ENCODE results near the gene IP6K1. TPM values are rescaled to one million over a fixed set of nuclear protein-coding genes. Genes with fewer than 3 reads are reported as not detected.

The IP6K1 gene
- total RNA-seq, 1 experiment from 2014 or later: 32.2 TPM

- ATAC-seq (no peak), DNase-seq (ENCODE audit: low spot score) (no peak)
- TF ChIP-seq SMAD3 (CRISPR knock-in tag; IDR thresholded peaks at IDR 0.05; ENCODE audit: borderline replicate concordance) (no peak), SOX15 (CRISPR knock-in tag; IDR thresholded peaks at IDR 0.05) (no peak), ETV6 (CRISPR knock-in tag; IDR thresholded peaks at IDR 0.05) (no peak), IRF1 (CRISPR knock-in tag; IDR thresholded peaks at IDR 0.05) (no peak)
- TF ChIP-seq, protein P1, sequence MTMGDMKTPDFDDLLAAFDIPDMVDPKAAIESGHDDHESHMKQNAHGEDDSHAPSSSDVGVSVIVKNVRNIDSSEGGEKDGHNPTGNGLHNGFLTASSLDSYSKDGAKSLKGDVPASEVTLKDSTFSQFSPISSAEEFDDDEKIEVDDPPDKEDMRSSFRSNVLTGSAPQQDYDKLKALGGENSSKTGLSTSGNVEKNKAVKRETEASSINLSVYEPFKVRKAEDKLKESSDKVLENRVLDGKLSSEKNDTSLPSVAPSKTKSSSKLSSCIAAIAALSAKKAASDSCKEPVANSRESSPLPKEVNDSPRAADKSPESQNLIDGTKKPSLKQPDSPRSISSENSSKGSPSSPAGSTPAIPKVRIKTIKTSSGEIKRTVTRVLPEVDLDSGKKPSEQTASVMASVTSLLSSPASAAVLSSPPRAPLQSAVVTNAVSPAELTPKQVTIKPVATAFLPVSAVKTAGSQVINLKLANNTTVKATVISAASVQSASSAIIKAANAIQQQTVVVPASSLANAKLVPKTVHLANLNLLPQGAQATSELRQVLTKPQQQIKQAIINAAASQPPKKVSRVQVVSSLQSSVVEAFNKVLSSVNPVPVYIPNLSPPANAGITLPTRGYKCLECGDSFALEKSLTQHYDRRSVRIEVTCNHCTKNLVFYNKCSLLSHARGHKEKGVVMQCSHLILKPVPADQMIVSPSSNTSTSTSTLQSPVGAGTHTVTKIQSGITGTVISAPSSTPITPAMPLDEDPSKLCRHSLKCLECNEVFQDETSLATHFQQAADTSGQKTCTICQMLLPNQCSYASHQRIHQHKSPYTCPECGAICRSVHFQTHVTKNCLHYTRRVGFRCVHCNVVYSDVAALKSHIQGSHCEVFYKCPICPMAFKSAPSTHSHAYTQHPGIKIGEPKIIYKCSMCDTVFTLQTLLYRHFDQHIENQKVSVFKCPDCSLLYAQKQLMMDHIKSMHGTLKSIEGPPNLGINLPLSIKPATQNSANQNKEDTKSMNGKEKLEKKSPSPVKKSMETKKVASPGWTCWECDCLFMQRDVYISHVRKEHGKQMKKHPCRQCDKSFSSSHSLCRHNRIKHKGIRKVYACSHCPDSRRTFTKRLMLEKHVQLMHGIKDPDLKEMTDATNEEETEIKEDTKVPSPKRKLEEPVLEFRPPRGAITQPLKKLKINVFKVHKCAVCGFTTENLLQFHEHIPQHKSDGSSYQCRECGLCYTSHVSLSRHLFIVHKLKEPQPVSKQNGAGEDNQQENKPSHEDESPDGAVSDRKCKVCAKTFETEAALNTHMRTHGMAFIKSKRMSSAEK (CRISPR knock-in tag; IDR thresholded peaks at IDR 0.05; ENCODE audit: borderline replicate concordance): no peak
- Mint-ChIP-seq H3K4me1 (peaks cover 8% of the 10 kb centered on the region), H3K9me3 (no peaks in the 10 kb centered on the region), H3K36me3 (peaks cover 26% of the 10 kb centered on the region), H3K27me3 (ENCODE audit: low read depth) (no peaks in the 10 kb centered on the region), H3K4me3 (no peak overlapping the region), H3K27ac (no peak overlapping the region)
- ChIA-PET POLR2A (no interaction called here), CTCF (interaction anchor here (1.2 kb wide), 1 partner anchor 18 kb away, joined by 4 read pairs; no protein-coding TSS in a partner anchor)
Measured at GRCh38 chr3:49683162-49683561, 103.2 kb downstream of the IP6K1 start.

- ChIA-PET POLR2A (no interaction called here), CTCF (interaction anchor here (2.4 kb wide), 1 partner anchor 20 kb away, joined by 8 read pairs; no protein-coding TSS in a partner anchor)
- peaks cover 39% of the 10 kb centered on the region for H3K36me3 Mint-ChIP-seq
- no peaks in the 10 kb centered on the region for H3K9me3 Mint-ChIP-seq
- ATAC-seq: no peak
- no peaks in the 10 kb centered on the region for H3K27me3 Mint-ChIP-seq (ENCODE audit: low read depth)
- no peak for DNase-seq (ENCODE audit: low spot score)
- no peak overlapping the region for H3K4me3 Mint-ChIP-seq
- no peak overlapping the region for H3K27ac Mint-ChIP-seq
- TF ChIP-seq RORB (CRISPR knock-in tag; IDR thresholded peaks at IDR 0.05): no peak
- TF ChIP-seq ETV6 (CRISPR knock-in tag; IDR thresholded peaks at IDR 0.05): no peak
- H3K4me1 Mint-ChIP-seq: 0 out of 2 replicates have a peak, but pooled peaks cover 4% of the 10 kb centered on the region
Measured at GRCh38 chr3:49681543-49681942, 104.8 kb downstream of the IP6K1 start.

DNA sequence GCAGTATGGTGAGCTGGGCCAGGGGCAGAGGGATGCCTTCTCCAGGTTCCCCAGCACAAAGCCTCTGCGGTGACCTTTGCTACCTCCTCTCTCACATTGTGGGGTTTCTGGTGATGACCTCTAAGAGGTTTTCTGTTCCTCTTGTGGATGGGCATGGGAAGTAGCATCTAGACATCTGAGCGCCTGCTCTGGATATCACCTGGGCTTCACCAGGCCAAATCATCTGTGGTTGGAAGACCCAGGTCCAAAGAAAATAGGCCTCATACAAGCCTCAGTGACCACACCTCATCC, 105.2 kb downstream of the IP6K1 start:
- no peaks in the 10 kb centered on the region for H3K27me3 Mint-ChIP-seq (ENCODE audit: low read depth)
- ATAC-seq (no peak), DNase-seq (ENCODE audit: low spot score) (no peak)
- no peak overlapping the region for H3K4me3 Mint-ChIP-seq
- 0 out of 2 replicates have a peak, but pooled peaks cover 4% of the 10 kb centered on the region for H3K4me1 Mint-ChIP-seq
- ChIA-PET POLR2A (no interaction called here), CTCF (interaction anchor here (2.4 kb wide), 1 partner anchor 20 kb away, joined by 8 read pairs; no protein-coding TSS in a partner anchor)
- peaks cover 40% of the 10 kb centered on the region for H3K36me3 Mint-ChIP-seq
- no peaks in the 10 kb centered on the region for H3K9me3 Mint-ChIP-seq
- no peak overlapping the region for H3K27ac Mint-ChIP-seq
- TF ChIP-seq ARID4B (CRISPR knock-in tag; IDR thresholded peaks at IDR 0.05; ENCODE audit: borderline replicate concordance) (no peak), ATF1 (CRISPR knock-in tag; IDR thresholded peaks at IDR 0.05) (no peak), ERG (CRISPR knock-in tag; IDR thresholded peaks at IDR 0.05) (no peak), EMX1 (CRISPR knock-in tag; IDR thresholded peaks at IDR 0.05) (no peak), ZNF317 (CRISPR knock-in tag; IDR thresholded peaks at IDR 0.05; ENCODE audit: borderline replicate concordance, low read depth) (no peak), CREB1 (CRISPR knock-in tag; IDR thresholded peaks at IDR 0.05) (no peak), ZNF121 (CRISPR knock-in tag; IDR thresholded peaks at IDR 0.05) (no peak), ETV6 (CRISPR knock-in tag; IDR thresholded peaks at IDR 0.05) (no peak), FOXP1 (CRISPR knock-in tag; IDR thresholded peaks at IDR 0.05; ENCODE audit: borderline replicate concordance) (no peak), ZNF219 (CRISPR knock-in tag; IDR thresholded peaks at IDR 0.05; ENCODE audit: borderline replicate concordance) (no peak)
- TF ChIP-seq, protein P2, sequence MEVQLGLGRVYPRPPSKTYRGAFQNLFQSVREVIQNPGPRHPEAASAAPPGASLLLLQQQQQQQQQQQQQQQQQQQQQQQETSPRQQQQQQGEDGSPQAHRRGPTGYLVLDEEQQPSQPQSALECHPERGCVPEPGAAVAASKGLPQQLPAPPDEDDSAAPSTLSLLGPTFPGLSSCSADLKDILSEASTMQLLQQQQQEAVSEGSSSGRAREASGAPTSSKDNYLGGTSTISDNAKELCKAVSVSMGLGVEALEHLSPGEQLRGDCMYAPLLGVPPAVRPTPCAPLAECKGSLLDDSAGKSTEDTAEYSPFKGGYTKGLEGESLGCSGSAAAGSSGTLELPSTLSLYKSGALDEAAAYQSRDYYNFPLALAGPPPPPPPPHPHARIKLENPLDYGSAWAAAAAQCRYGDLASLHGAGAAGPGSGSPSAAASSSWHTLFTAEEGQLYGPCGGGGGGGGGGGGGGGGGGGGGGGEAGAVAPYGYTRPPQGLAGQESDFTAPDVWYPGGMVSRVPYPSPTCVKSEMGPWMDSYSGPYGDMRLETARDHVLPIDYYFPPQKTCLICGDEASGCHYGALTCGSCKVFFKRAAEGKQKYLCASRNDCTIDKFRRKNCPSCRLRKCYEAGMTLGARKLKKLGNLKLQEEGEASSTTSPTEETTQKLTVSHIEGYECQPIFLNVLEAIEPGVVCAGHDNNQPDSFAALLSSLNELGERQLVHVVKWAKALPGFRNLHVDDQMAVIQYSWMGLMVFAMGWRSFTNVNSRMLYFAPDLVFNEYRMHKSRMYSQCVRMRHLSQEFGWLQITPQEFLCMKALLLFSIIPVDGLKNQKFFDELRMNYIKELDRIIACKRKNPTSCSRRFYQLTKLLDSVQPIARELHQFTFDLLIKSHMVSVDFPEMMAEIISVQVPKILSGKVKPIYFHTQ (CRISPR knock-in tag; IDR thresholded peaks at IDR 0.05): no peak
- TF ChIP-seq, protein P3, sequence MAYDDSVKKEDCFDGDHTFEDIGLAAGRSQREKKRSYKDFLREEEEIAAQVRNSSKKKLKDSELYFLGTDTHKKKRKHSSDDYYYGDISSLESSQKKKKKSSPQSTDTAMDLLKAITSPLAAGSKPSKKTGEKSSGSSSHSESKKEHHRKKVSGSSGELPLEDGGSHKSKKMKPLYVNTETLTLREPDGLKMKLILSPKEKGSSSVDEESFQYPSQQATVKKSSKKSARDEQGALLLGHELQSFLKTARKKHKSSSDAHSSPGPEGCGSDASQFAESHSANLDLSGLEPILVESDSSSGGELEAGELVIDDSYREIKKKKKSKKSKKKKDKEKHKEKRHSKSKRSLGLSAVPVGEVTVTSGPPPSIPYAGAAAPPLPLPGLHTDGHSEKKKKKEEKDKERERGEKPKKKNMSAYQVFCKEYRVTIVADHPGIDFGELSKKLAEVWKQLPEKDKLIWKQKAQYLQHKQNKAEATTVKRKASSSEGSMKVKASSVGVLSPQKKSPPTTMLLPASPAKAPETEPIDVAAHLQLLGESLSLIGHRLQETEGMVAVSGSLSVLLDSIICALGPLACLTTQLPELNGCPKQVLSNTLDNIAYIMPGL (CRISPR knock-in tag; IDR thresholded peaks at IDR 0.05): no peak
